GM20431 (cell line): Measurements from ENCODE around the gene MYH15.

Experiments used
- in situ Hi-C: fragments of 300-500 bp; cut with MseI, MboI; formaldehyde crosslinking; loops from one replicate; pipeline ENCODE4 v1.15.0; 2020; ENCODE audit warnings: low sequenced_read_pairs; ENCODE audit not compliant: unreplicated experiment

Gene MYH15

DNA sequence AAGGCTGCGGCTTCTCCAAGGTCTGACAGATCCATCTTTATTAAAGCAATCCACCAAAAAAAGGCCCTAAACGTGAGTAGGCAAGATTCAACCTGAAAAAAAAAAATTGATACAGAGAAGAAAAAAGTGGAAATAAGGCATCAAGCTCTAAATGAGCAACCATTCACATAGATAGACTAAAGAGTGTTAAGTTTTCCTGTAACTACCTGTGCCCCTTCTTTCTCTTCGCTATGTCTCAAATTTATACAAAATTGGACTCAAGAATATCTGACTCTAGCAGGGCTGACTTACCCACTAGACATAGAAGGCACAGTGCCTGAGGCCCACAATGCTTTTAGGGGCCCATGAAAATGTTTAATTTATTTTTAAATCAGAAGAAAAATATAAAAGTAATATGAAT is at the start of gene MYH15:
Gene MYH15, minus strand, starts transcription at position 101 of the 400 bp plus-strand sequence. Its CDS starts 66 bp downstream, at position 35.
- in situ Hi-C loops = no loop called here

GRCh38 chr3:108555966-108556581 is 45.7 kb upstream of the MYH15 start:
- in situ Hi-C loops = loop anchor here (10.0 kb wide), 1 partner anchor 61 kb away; no protein-coding TSS in a partner anchor

GRCh38 chr3:108554913-108555571 is 44.6 kb upstream of the MYH15 start:
- in situ Hi-C loops = loop anchor here (10.0 kb wide), 1 partner anchor 60 kb away; no protein-coding TSS in a partner anchor

DNA sequence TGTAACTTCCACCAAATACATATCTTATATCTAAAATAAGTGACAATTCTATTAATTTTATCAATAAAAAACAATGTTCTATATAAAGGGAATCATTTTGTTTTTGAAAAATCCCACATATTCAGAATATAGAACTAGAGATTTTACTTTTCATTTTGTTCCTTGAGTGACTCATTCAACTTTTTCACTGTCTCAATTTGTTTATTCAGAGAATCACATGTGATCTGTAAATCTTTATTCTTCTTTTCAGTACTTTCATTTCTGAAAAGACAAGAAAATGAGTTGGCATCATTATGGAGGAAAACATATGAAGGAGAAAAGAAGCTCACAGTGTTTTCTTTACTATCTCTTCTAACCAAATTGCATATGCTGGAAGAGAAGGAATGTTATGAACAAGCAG is 43.8 kb upstream of the MYH15 start:
- in situ Hi-C loops = loop anchor here (10.0 kb wide), 1 partner anchor 59 kb away; no protein-coding TSS in a partner anchor

DNA sequence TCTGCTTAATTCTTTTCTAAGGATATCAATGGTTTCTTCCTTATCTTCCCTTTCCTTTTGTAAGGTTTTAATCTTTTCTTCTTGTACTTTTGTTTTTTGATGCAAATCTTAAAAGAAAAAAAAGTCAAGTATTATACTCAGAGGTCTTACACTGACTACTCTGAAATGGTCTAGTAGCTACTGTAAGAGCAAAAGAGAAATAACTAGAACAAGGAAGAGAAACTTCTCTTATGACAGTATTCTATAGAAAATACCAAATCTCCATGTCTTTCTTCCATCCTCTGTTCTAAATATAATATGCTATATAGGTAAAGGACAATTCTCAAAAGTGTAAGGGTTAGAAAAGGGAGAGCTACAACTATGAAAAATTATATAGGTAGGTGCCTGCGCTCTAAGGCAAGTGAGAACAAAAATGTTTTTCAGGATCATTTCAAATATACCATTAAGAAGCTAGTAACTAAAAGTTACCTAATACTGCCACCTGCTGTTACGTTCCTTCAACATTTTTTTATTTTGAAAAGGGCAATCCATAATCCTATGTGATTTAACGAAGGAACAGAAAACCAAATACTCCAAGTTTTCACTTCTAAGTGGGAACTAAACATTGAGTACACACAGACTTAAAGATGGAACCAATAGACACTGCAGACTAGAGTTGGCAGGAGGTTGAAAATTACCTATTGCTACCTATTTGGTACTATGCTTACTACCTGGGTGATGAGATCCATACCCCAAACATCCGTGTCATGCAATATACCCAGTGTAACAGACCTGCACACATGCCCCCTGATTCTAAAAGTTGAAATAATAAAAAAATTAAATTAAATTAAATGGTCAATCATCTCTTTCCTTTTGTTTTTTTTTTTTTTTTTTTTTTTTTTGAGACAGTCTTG is 42.1 kb upstream of the MYH15 start:
- in situ Hi-C loops = loop anchor here (10.0 kb wide), 1 partner anchor 58 kb away; no protein-coding TSS in a partner anchor

- in situ Hi-C loops = no loop called here
Measured at GRCh38 chr3:108548886-108549285, 38.5 kb upstream of the MYH15 start.

- in situ Hi-C loops = no loop called here
Measured at GRCh38 chr3:108548304-108548703, 37.9 kb upstream of the MYH15 start.

GRCh38 chr3:108546692-108547091 is 36.3 kb upstream of the MYH15 start:
- in situ Hi-C loops = no loop called here

DNA sequence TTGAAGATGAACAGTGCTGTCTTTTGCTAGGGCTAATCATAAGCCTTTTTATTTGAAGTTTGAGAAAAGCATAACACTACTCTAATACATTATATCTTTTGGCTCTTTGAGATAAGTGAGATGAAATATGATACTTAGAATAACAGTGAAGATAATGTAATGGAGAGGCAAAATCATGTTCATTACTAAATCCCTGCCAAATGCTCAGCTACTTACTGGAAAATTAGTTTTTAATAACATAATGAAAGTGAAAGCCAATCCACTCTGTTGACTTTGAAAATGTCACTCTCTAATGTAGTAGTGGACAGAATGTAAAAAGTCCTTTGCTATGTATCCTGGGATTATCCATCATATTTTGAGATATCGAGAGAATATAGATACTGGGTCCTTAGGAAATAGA is 35.9 kb upstream of the MYH15 start:
- in situ Hi-C loops = no loop called here

DNA sequence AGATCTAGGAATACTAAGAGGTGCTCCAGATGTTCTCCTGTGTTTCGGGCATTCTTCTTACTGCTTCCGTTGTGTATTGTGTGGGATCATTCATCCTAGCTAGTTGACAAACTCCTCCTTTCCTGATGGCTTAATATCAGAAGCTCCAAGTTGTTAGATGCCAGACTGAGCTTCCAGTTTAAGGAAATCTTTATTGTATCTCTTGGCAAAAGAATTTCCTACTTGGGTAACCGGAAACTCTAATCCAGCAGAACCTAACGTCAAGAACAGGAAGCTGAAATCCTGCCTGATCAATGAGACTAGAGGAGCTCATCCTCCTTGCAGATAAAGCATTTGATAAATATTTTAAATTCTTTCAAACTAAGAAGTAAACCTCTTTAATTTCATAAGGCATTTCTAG is 27.7 kb upstream of the MYH15 start:
- in situ Hi-C loops = no loop called here

DNA sequence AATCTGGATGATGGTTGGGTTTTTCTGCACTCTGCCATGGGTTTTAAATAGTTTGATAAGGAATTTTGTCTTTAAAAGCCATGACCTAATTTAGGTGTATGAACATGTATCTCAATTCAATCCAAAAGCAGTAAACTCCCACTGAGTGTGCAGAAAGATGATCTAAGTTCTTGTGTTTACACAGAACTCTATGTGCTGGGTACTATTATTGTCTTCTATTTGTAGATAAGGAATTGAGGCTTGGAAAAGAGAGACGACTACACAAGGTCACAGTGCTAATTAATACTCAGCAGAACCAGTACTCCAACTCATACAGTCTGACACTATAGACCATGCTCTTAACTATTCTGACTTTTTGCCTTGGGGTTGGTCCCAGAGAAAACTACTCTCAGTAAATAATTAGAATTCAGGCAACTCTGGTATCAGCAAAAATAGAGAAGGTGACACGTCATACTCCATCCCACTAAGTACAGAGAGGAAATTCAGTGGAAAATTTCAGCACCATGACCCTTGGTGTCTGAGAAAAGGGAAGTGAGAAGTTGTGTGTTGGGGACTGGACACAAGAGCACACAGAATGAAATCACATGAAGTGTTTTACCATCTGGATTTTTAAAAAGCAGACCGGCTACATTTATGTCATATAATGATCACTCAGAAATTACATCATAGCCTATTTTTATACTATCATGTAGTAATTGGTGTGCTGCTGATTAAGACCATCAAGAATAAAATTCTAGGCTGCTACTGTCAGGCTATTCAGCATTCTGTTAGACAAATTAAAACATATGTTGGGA is 18.3 kb upstream of the MYH15 start:
- in situ Hi-C loops = no loop called here

- in situ Hi-C loops = no loop called here
Measured at GRCh38 chr3:108527817-108528216, 17.4 kb upstream of the MYH15 start.

DNA sequence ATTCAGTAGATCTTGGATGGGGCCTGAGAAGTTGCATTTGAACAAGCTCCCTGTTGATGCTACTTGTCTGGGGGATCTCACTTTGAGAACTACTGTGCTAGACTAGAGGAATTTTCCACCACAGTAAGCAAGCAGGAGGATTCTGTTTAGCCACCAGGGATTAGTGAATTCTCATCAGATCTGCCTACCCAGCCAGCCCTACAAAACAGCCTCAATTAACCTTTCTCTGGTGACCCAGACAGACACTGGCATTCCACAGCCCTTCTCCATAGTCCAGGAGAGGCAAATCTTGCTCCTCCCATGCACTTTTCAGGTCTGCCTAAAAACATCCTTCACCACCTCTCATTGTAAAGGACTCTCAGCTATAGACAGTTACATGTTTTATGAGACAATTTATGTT is 16.7 kb upstream of the MYH15 start:
- in situ Hi-C loops = no loop called here

- in situ Hi-C loops = no loop called here
Measured at GRCh38 chr3:108525971-108526370, 15.6 kb upstream of the MYH15 start.

DNA sequence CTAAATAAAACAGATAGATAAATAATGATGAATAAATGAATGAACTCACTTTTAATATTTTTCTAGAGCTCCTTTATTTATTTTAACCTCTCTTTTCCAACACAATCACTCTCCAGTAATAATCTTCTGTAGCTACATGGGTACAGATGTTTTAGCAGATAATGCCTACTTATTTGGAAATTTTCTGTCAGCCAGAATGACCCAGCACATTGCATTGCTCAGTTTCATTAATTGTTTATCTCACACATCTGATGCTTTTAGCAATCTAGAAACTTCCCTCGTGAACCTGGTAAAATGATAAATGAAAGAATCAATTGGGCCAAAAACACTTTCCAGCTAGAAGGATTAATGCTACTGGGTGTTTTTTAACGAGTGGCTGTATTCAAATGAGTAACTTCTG is 14.9 kb upstream of the MYH15 start:
- in situ Hi-C loops = no loop called here

DNA sequence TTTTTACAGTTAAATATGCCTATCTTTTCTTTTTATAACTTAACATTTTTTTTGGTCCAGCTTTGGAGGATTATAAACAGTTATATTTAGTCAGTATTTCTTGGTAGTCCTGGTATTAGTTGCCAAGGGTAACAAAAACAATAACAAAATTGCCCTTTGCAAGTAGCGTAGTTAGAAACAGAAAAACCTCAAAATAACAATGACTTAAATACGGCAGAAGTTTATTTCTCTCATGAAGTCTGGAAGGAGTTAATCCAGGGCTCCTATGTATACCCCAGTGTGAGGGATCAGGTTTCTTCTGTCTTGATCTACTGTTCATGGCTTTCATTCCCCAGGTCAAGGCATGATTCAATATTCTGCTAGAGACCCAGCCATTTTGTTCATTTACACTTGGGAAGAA is 14.1 kb upstream of the MYH15 start:
- in situ Hi-C loops = no loop called here

- in situ Hi-C loops = no loop called here
Measured at GRCh38 chr3:108518895-108519294, 8.5 kb upstream of the MYH15 start.

DNA sequence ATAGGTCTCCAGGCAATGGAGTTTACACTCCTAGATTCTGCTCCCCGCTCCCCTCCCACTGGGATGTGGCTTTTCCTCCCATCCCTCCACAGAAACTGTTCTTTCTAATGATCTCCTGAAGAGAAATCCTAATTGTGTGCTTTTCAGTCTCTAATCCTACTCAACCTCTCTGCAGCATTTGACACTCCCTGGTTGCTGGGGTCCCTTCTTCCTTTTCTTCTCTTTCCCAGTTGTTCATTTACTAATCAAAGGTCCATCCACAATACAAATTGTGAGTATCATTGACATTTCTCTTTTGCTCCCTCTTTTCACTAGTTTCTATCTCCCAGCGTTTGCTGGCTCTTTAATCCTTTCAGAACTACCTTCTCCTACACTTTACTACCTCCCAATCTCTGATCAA is 6.5 kb upstream of the MYH15 start:
- in situ Hi-C loops = no loop called here

GRCh38 chr3:108513961-108514360 is 3.6 kb upstream of the MYH15 start:
- in situ Hi-C loops = no loop called here

GRCh38 chr3:108512671-108513070 is 2.3 kb upstream of the MYH15 start:
- in situ Hi-C loops = no loop called here
